ENCODE results near the gene CHAT.

DNA sequence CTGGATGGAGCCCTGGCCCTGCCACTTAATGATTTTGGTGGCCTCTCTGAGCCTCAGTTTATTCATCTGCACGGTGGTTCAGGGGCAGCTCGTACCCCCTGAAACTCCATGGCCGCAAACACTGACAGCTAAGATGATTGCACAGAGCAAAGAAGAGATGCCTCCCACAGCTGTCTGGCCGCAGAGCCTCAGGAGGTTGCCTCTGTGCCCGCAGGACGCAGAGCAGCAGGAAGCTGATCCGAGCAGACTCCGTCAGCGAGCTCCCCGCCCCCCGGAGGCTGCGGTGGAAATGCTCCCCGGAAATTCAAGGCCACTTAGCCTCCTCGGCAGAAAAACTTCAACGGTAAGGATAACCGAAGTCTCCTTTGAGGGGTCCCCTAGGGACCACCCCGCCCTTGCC lies 35.5 kb downstream of the CHAT start:
- TF ChIP-seq SMC3 (conservative IDR thresholded peaks at IDR 0.05; ENCODE audit: poor library complexity) (no peak), POLR2AphosphoS5 (IDR thresholded peaks at IDR 0.05) (no peak), TAF1 (IDR thresholded peaks at IDR 0.05; ENCODE audit: low read depth) (no peak), EP300 (conservative IDR thresholded peaks at IDR 0.05; ENCODE audit: poor library complexity, severe bottlenecking) (no peak), EZH2 (IDR thresholded peaks at IDR 0.05; ENCODE audit: borderline replicate concordance, insufficient read depth, low read length, poor library complexity, severe bottlenecking) (no peak)
- TF ChIP-seq, protein P1, sequence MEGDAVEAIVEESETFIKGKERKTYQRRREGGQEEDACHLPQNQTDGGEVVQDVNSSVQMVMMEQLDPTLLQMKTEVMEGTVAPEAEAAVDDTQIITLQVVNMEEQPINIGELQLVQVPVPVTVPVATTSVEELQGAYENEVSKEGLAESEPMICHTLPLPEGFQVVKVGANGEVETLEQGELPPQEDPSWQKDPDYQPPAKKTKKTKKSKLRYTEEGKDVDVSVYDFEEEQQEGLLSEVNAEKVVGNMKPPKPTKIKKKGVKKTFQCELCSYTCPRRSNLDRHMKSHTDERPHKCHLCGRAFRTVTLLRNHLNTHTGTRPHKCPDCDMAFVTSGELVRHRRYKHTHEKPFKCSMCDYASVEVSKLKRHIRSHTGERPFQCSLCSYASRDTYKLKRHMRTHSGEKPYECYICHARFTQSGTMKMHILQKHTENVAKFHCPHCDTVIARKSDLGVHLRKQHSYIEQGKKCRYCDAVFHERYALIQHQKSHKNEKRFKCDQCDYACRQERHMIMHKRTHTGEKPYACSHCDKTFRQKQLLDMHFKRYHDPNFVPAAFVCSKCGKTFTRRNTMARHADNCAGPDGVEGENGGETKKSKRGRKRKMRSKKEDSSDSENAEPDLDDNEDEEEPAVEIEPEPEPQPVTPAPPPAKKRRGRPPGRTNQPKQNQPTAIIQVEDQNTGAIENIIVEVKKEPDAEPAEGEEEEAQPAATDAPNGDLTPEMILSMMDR (IDR thresholded peaks at IDR 0.05; ENCODE audit: poor library complexity, severe bottlenecking): no peak
- TF ChIP-seq, protein P2, sequence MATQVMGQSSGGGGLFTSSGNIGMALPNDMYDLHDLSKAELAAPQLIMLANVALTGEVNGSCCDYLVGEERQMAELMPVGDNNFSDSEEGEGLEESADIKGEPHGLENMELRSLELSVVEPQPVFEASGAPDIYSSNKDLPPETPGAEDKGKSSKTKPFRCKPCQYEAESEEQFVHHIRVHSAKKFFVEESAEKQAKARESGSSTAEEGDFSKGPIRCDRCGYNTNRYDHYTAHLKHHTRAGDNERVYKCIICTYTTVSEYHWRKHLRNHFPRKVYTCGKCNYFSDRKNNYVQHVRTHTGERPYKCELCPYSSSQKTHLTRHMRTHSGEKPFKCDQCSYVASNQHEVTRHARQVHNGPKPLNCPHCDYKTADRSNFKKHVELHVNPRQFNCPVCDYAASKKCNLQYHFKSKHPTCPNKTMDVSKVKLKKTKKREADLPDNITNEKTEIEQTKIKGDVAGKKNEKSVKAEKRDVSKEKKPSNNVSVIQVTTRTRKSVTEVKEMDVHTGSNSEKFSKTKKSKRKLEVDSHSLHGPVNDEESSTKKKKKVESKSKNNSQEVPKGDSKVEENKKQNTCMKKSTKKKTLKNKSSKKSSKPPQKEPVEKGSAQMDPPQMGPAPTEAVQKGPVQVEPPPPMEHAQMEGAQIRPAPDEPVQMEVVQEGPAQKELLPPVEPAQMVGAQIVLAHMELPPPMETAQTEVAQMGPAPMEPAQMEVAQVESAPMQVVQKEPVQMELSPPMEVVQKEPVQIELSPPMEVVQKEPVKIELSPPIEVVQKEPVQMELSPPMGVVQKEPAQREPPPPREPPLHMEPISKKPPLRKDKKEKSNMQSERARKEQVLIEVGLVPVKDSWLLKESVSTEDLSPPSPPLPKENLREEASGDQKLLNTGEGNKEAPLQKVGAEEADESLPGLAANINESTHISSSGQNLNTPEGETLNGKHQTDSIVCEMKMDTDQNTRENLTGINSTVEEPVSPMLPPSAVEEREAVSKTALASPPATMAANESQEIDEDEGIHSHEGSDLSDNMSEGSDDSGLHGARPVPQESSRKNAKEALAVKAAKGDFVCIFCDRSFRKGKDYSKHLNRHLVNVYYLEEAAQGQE (IDR thresholded peaks at IDR 0.05; ENCODE audit: borderline replicate concordance): no peak

Measured in neural cell (in vitro differentiated cells).